ENCODE data around the gene LRRC43. TPM values are rescaled to one million over a fixed set of nuclear protein-coding genes. Genes with fewer than 3 reads are reported as not detected.
A peak's percentile ranks its signal among the peaks of the same experiment; 100 is the strongest.

Gene LRRC43, protein sequence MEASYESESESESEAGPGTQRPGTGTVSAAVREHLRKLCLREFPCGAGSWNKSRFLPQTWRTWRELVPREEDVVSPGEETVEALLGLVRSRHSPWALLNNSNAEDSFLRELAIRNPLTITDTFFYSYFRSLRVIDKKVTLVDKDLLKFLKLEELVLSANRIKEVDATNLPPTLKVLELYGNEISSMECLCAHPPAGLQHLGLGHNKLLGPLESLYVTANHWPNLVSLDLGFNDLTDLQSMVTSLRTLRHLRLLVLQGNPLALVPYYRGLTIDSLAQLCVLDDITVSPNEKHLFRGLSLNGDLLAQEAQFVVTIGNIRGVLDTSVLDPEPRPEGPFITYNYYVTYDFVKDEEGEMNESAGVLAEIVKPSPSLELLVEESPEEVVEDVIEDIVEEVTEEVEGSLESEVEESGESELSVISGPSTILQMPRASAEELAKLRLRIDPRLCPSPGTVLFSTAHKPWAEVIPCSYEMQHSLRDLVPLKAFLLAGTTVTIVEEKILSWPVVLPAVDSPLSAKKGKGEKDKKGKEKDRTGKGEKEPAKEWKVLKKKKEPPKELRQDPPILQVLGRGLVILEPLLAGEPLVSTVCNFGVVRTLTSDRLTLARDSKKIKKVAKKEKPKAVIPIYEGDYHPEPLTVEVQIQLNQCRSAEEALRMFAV
- not detected for total RNA-seq

DNA sequence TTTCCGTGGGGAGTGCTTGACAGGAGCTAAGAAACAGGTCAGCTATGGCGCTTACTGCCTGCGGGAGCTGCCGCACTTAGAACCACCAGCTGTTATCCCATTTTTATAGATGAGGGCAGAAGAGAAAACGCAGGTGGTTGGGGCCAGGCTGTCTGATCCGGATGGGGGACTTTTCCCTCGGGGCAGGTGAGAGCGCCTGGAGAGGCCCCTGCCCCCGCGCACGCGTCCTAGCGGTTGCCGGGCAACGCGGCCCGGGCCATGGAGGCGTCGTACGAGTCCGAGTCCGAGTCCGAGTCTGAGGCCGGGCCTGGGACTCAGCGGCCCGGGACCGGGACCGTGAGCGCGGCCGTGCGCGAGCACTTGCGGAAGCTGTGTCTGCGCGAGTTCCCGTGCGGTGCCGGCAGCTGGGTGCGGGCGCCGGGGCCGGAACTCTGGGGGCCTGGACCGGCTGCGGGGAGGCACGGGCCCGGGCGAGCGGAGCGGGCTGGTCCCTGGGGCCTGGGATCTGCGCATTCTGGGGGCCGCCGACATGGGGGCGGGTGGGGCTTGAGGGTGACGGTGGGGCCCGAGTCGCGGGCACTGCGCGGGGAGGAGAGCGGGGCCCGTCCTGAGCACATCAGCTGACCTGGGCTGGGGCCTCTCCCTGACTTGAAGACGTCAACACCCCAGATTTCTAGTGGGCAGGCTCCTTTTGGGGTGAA is at the start of gene LRRC43:
Gene LRRC43, plus strand, starts transcription at position 237 of the 701 bp plus-strand sequence. Its CDS starts 22 bp downstream, at position 259.
- intact Hi-C loops (cut with DNase I) = no loop called here
- H3K27ac ChIP-seq = no peak within 1 kb of the TSS
- H3K4me3 ChIP-seq = peak within 1 kb of the TSS; percentile 53 to 72
- H3K27me3 ChIP-seq = no peaks in the 10 kb centered on the region
- TF ChIP-seq, protein P1, sequence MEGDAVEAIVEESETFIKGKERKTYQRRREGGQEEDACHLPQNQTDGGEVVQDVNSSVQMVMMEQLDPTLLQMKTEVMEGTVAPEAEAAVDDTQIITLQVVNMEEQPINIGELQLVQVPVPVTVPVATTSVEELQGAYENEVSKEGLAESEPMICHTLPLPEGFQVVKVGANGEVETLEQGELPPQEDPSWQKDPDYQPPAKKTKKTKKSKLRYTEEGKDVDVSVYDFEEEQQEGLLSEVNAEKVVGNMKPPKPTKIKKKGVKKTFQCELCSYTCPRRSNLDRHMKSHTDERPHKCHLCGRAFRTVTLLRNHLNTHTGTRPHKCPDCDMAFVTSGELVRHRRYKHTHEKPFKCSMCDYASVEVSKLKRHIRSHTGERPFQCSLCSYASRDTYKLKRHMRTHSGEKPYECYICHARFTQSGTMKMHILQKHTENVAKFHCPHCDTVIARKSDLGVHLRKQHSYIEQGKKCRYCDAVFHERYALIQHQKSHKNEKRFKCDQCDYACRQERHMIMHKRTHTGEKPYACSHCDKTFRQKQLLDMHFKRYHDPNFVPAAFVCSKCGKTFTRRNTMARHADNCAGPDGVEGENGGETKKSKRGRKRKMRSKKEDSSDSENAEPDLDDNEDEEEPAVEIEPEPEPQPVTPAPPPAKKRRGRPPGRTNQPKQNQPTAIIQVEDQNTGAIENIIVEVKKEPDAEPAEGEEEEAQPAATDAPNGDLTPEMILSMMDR (IDR thresholded peaks at IDR 0.05) = no peak
- no peaks in the 10 kb centered on the region for H3K36me3 ChIP-seq
- no peak for DNase-seq (ENCODE audit: low spot score in 2 of 2)
- peaks cover 0 to 2% of the 10 kb centered on the region in 2 donors for H3K4me1 ChIP-seq
- no peaks in the 10 kb centered on the region for H3K9me3 ChIP-seq

DNA sequence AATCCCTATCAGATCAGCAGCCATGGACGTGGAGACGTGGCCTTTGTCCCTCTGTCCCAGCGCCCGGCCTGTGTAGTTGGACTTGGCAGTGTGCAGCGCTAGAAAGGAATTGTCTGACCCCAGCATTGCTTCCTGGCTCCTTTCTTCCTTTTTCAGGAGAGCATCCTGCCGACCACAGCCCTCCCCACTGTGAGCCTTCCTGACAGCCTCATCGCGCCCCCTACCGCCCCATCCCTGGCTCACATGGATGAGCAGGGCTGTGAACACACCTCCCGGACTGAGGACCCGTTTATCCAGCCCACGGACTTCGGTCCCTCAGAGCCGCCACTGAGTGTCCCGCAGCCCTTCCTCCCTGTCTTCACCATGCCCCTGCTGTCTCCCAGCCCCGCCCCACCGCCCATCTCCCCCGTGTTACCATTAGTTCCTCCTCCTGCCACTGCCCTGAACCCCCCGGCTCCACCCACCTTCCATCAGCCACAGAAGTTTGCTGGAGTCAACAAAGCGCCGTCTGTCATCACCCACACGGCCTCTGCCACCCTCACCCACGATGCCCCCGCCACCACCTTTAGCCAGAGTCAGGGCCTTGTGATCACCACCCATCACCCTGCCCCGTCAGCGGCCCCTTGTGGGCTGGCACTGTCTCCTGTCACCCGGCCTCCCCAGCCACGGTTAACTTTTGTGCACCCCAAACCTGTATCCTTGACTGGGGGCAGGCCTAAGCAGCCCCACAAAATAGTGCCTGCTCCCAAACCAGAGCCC is 49.6 kb upstream of the LRRC43 start:
- H3K9me3 ChIP-seq = no peaks in the 10 kb centered on the region
- TF ChIP-seq, protein P1 (IDR thresholded peaks at IDR 0.05) = no peak
- H3K4me1 ChIP-seq = no peaks in the 10 kb centered on the region
- no peak overlapping the region for H3K27ac ChIP-seq
- intact Hi-C loops (cut with DNase I) = no loop called here
- DNase-seq (ENCODE audit: low spot score in 2 of 2) = no peak
- H3K27me3 ChIP-seq = no peaks in the 10 kb centered on the region
- no peak overlapping the region for H3K4me3 ChIP-seq
- peaks cover 64 to 73% of the 10 kb centered on the region in 2 donors for H3K36me3 ChIP-seq

DNA sequence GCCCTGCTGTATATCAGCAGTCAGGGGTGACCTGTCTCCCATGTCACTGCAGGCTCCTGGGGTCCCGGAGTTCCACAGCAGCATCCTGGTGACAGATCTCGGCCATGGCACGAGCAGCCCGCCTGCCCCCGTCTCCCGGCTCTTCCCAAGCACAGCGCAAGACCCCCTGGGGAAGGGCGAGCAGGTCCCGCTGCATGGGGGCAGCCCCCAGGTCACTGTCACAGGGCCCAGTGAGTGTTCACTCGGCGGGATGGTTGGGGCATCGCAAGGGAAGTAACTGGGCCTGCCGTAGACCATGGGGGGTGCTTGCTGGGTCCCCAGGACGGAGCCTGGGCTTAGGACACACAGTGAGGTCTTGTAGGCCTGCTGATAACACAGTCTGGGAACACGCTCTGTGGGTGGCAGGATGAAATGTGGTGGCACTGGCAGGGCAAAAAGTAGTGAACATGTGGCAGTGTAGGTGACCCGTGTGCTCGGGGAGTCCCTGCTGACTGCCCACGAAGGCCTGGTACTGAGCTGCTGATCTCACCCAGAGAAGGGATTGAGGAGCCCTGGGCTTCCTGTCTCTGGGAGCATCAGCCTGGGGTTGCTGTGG is 47.4 kb upstream of the LRRC43 start:
- no peak overlapping the region for H3K4me3 ChIP-seq
- H3K27me3 ChIP-seq = no peaks in the 10 kb centered on the region
- peaks cover 54 to 71% of the 10 kb centered on the region in 2 donors for H3K36me3 ChIP-seq
- intact Hi-C loops (cut with DNase I) = no loop called here
- TF ChIP-seq, protein P1 (IDR thresholded peaks at IDR 0.05) = no peak
- H3K9me3 ChIP-seq = no peaks in the 10 kb centered on the region
- no peaks in the 10 kb centered on the region for H3K4me1 ChIP-seq
- DNase-seq (ENCODE audit: low spot score in 2 of 2) = no peak
- H3K27ac ChIP-seq = no peak overlapping the region

DNA sequence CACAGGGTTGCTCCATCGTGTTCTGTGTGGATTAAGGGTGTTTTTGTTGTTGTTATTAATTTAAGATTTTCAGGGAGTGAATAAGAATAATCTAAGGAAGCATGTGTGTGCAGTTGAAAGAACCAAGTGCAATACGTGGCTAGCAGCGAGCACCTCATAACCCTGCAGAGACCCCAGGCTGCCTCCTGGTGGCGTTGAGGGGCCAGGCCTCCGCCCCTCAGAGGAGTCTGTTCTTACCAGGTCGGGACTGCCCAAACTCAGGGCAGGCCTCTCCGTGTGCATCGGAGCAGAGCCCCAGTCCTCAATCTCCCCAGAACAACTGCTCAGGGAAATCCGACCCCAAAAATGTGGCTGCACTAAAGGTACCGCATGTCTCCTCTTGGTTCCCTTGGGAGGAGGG is 45.7 kb upstream of the LRRC43 start:
- no peak for DNase-seq (ENCODE audit: low spot score in 2 of 2)
- TF ChIP-seq, protein P1 (IDR thresholded peaks at IDR 0.05) = no peak
- intact Hi-C loops (cut with DNase I) = no loop called here
- H3K9me3 ChIP-seq = no peaks in the 10 kb centered on the region
- H3K27ac ChIP-seq = no peak overlapping the region
- H3K4me3 ChIP-seq = no peak overlapping the region
- H3K27me3 ChIP-seq = no peaks in the 10 kb centered on the region
- H3K4me1 ChIP-seq = no peaks in the 10 kb centered on the region
- H3K36me3 ChIP-seq = peaks cover 63 to 81% of the 10 kb centered on the region in 2 donors

DNA sequence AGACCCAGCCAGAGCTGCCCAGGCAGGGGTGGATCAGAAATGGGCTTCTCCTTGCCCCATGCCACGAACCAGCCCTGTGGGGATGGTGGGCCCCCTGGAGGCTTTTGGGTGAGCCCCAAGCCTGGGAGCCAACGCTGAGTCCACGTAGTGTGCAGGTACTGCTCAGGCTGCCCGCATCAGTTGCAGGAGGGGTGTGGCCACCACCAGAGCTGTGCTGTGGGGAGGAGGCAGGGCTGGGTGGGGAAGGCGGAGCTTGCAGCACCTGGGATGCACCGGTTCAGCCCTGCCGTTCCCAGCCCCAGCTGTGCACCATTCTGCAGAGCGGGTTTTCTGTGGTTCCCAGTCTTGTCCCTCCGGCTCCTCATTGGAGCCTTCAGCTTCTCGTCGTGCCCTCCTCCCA is 45.2 kb upstream of the LRRC43 start:
- Histone ChIP-seq H3K27ac (no peak overlapping the region), H3K9me3 (no peaks in the 10 kb centered on the region), H3K4me1 (no peaks in the 10 kb centered on the region), H3K27me3 (no peaks in the 10 kb centered on the region), H3K4me3 (no peak overlapping the region), H3K36me3 (peaks cover 62 to 81% of the 10 kb centered on the region in 2 donors)
- DNase-seq (ENCODE audit: low spot score in 2 of 2) = no peak
- intact Hi-C loops (cut with DNase I) = no loop called here
- TF ChIP-seq, protein P1 (IDR thresholded peaks at IDR 0.05) = no peak

Measured in ascending aorta (tissue), 2 donors.